Keratinocyte (primary cell): ENCODE measurements around the gene HAPLN1. TPM values are rescaled to one million over a fixed set of nuclear protein-coding genes. Genes with fewer than 3 reads are reported as not detected.

Experiments
- DNase-seq: peaks from one replicate; pipeline ENCODE4 v3.0.0-alpha.2; 2011; ENCODE audit warnings: low read depth, missing footprints, low spot score
- FAIRE-seq: peaks from 2 replicates; lab custom pipeline; 2011; peaks lifted over from hg19 to GRCh38; lab: Jason Lieb, UNC
- H2AFZ ChIP-seq: 2 replicates; pipeline ENCODE4 v1.6.0; 2012; ENCODE audit warnings: low read length, control low read depth, inconsistent platforms; ENCODE audit not compliant: control insufficient read depth
- H3K27ac ChIP-seq: 2 replicates; pipeline ENCODE4 v1.5.1; 2011; ENCODE audit warnings: low read length; ENCODE audit not compliant: control insufficient read depth, insufficient read depth
- H3K27me3 ChIP-seq: 3 replicates; pipeline ENCODE4 v1.6.0; 2011; ENCODE audit warnings: low read length; ENCODE audit not compliant: control insufficient read depth, insufficient read depth; ENCODE audit errors: extremely low read depth
- H3K36me3 ChIP-seq, 2 experiments: 2 replicates in 1 of 2; 3 replicates in 1 of 2; pipeline ENCODE4 v1.5.1; 2011; ENCODE audit warnings: low read length in 2 of 2, mild to moderate bottlenecking in 1 of 2; ENCODE audit not compliant: control insufficient read depth in 2 of 2, insufficient read depth in 2 of 2; ENCODE audit errors: extremely low read depth in 1 of 2
- H3K4me1 ChIP-seq: 3 replicates; pipeline ENCODE4 v1.5.1; 2011; ENCODE audit warnings: low read length; ENCODE audit not compliant: control insufficient read depth, insufficient read depth; ENCODE audit errors: extremely low read depth
- H3K4me2 ChIP-seq: 3 replicates; pipeline ENCODE4 v1.6.0; 2011; ENCODE audit warnings: low read depth, low read length; ENCODE audit not compliant: control insufficient read depth, insufficient read depth; ENCODE audit errors: extremely low read depth
- H3K4me3 ChIP-seq, 3 experiments: fragments of 200-600 bp in 1 of 3; sonication (generic) in 1 of 3; 2 replicates in 2 of 3; 3 replicates in 1 of 3; pipeline ENCODE4 v1.5.1; 2011 to 2016; ENCODE audit warnings: low read length in 3 of 3, mild to moderate bottlenecking in 3 of 3, control low read depth in 2 of 3, inconsistent platforms in 1 of 3, low read depth in 1 of 3, mixed read lengths in 1 of 3, mixed run types in 1 of 3, moderate library complexity in 1 of 3; ENCODE audit not compliant: control insufficient read depth in 2 of 3, insufficient read depth in 2 of 3; ENCODE audit errors: extremely low read depth in 1 of 3
- H3K79me2 ChIP-seq: 2 replicates; pipeline ENCODE4 v1.6.0; 2012; ENCODE audit warnings: low read length; ENCODE audit not compliant: control insufficient read depth, insufficient read depth
- H3K9ac ChIP-seq: 3 replicates; pipeline ENCODE4 v1.6.0; 2011; ENCODE audit warnings: low read length; ENCODE audit not compliant: control insufficient read depth, insufficient read depth; ENCODE audit errors: extremely low read depth
- H3K9me1 ChIP-seq: 3 replicates; pipeline ENCODE4 v1.6.0; 2011; ENCODE audit warnings: low read length; ENCODE audit not compliant: control insufficient read depth, insufficient read depth; ENCODE audit errors: extremely low read depth
- H3K9me3 ChIP-seq: 2 replicates; pipeline ENCODE4 v1.5.1; 2012; ENCODE audit warnings: low read depth, low read length; ENCODE audit not compliant: control insufficient read depth
- H4K20me1 ChIP-seq: 3 replicates; pipeline ENCODE4 v1.6.0; 2011; ENCODE audit warnings: low read length; ENCODE audit not compliant: control insufficient read depth, insufficient read depth; ENCODE audit errors: extremely low read depth
- EZH2 ChIP-seq: IDR thresholded peaks from one replicate; pipeline ENCODE4 v1.6.1; 2012; ENCODE audit warnings: inconsistent platforms, mild to moderate bottlenecking, low read length, moderate library complexity
- dilution Hi-C: fragments of 300-500 bp; cut with MboI; formaldehyde crosslinking; loops from one replicate; pipeline ENCODE4 v1.7.0; 2020; ENCODE audit warnings: low sequenced_read_pairs; ENCODE audit not compliant: extremely low pct_ligation_motif_present
- polyA minus RNA-seq, 3 experiments: library from RNA; depleted of rRNA, polyadenylated mRNA; stranded (reverse); fragments of >200 nt; gene quantifications; 1 replicate in 1 of 3; 2 replicates in 1 of 3; 3 replicates in 1 of 3; pipeline ENCODE4 v1.2.3, GENCODE V29; 2011
- polyA plus RNA-seq, 5 experiments: library from polyadenylated mRNA; depleted of rRNA in 3 of 5; stranded (reverse) in 3 of 5; stranded (forward) in 1 of 5; unstranded in 1 of 5; fragments of >200 nt; gene quantifications; 1 replicate in 1 of 5; 2 replicates in 3 of 5; 3 replicates in 1 of 5; pipeline versions ENCODE4 v1.2.1 to v1.2.3, GENCODE V29; 2011 to 2012; ENCODE audit warnings: missing spikeins in 2 of 5, low read depth in 1 of 5, low replicate concordance in 1 of 5
- TF ChIP-seq, protein P1 (sequence below), 3 experiments: IDR thresholded peaks in 1 of 3; conservative IDR thresholded peaks in 1 of 3; optimal IDR thresholded peaks in 1 of 3; 2 replicates in 2 of 3; 3 replicates in 1 of 3; pipeline versions ENCODE3 to v1.5.1; 2011; ENCODE audit warnings: low read length in 3 of 3, mild to moderate bottlenecking in 3 of 3, moderate library complexity in 2 of 3, control low read depth in 1 of 3, inconsistent platforms in 1 of 3; ENCODE audit not compliant: insufficient read depth in 2 of 3; ENCODE audit errors: extremely low read depth in 1 of 3

HAPLN1 gene
- polyA plus RNA-seq (not detected in 3 replicates), polyA minus RNA-seq (not detected in 3 replicates)
- not detected for polyA plus RNA-seq (2011; ENCODE audit: low read depth)
- not detected in 2 replicates for polyA plus RNA-seq (2011; cell fraction: cytosol; rRNA removed)
- polyA plus RNA-seq (2011; cell fraction: nucleus; rRNA removed): not detected in 2 replicates
- not detected in 2 replicates for polyA plus RNA-seq (2012; ENCODE audit: low replicate concordance)
- not detected for polyA minus RNA-seq (2011; cell fraction: cytosol; rRNA and poly(A)+ RNA removed)
- polyA minus RNA-seq (2011; cell fraction: nucleus; rRNA and poly(A)+ RNA removed): not detected in 2 replicates

- H3K9ac ChIP-seq: no peak within 1 kb of the TSS
- no peak within 1 kb of the TSS for H3K27ac ChIP-seq
- TF ChIP-seq, protein P1, sequence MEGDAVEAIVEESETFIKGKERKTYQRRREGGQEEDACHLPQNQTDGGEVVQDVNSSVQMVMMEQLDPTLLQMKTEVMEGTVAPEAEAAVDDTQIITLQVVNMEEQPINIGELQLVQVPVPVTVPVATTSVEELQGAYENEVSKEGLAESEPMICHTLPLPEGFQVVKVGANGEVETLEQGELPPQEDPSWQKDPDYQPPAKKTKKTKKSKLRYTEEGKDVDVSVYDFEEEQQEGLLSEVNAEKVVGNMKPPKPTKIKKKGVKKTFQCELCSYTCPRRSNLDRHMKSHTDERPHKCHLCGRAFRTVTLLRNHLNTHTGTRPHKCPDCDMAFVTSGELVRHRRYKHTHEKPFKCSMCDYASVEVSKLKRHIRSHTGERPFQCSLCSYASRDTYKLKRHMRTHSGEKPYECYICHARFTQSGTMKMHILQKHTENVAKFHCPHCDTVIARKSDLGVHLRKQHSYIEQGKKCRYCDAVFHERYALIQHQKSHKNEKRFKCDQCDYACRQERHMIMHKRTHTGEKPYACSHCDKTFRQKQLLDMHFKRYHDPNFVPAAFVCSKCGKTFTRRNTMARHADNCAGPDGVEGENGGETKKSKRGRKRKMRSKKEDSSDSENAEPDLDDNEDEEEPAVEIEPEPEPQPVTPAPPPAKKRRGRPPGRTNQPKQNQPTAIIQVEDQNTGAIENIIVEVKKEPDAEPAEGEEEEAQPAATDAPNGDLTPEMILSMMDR (optimal IDR thresholded peaks at IDR 0.05 in 1 of 3, IDR thresholded peaks at IDR 0.05 in 1 of 3, conservative IDR thresholded peaks at IDR 0.05 in 1 of 3; ENCODE audit: extremely low read depth in 1 of 3, insufficient read depth in 2 of 3, low read length in 3 of 3): no peak
- TF ChIP-seq EZH2: peak; percentile 86
- H3K4me2 ChIP-seq: peak within 1 kb of the TSS; percentile 70
- peaks cover 26% of the 10 kb centered on the region for H3K27me3 ChIP-seq
- no peaks in the 10 kb centered on the region for H3K4me1 ChIP-seq
- dilution Hi-C loops: no loop called here
- no peaks in the 10 kb centered on the region for H3K9me3 ChIP-seq
- no peak within 1 kb of the TSS for H2AFZ ChIP-seq
- H3K79me2 ChIP-seq: no peaks in the 10 kb centered on the region
- no peaks in the 10 kb centered on the region for H4K20me1 ChIP-seq
- peak within 1 kb of the TSS in 2 of 3 experiments; percentile 56 to 61 for H3K4me3 ChIP-seq
- DNase-seq (no peak), FAIRE-seq (no peak)
- H3K36me3 ChIP-seq: no peaks in the 10 kb centered on the region
- no peaks in the 10 kb centered on the region for H3K9me1 ChIP-seq
Observed at GRCh38 chr5:83720836-83721537, at the start of gene HAPLN1. Gene HAPLN1, minus strand, starts transcription at chr5:83720855. Its CDS starts 47,332 bp downstream, at chr5:83673523.

GRCh38 chr5:83767409-83767992 lies 46.8 kb upstream of the HAPLN1 start:
- Histone ChIP-seq H3K27me3 (no peaks in the 10 kb centered on the region), H2AFZ (no peak overlapping the region), H3K4me1 (no peaks in the 10 kb centered on the region), H3K4me3 (no peak overlapping the region), H3K9me3 (no peaks in the 10 kb centered on the region), H4K20me1 (no peaks in the 10 kb centered on the region), H3K9me1 (no peaks in the 10 kb centered on the region), H3K9ac (no peak overlapping the region), H3K27ac (no peak overlapping the region), H3K4me2 (no peak overlapping the region), H3K79me2 (no peaks in the 10 kb centered on the region), H3K36me3 (no peaks in the 10 kb centered on the region)
- no peak for TF ChIP-seq EZH2
- TF ChIP-seq, protein P1 (optimal IDR thresholded peaks at IDR 0.05 in 1 of 3, IDR thresholded peaks at IDR 0.05 in 1 of 3, conservative IDR thresholded peaks at IDR 0.05 in 1 of 3; ENCODE audit: extremely low read depth in 1 of 3, insufficient read depth in 2 of 3, low read length in 3 of 3): no peak
- no peak for DNase-seq
- dilution Hi-C loops: no loop called here
- no peak for FAIRE-seq
